ENCODE measurements around the gene SYCE1L.
"Not testable (repeated sequence)": the region's sequence is repeated elsewhere in the genome, so short reads cannot be mapped to it uniquely, and the experiment has no call there.

Gene SYCE1L

DNA sequence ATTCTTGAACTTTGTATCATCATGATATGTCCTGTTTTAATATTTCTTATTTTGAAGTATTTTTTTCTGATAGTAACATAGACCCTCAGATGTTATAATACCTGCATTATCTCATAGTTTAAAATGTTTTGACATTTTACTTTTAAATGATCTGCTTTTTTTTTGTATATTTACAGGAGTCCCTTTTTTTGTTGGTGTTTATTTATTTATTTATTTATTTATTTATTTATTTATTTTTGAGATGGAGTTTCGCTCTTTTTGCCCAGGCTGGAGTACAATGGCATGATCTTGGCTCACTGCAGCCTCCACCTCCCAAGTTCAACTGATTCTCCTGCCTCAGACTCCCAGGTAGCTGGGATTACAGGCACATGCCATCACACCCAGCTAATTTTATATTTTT, 12.9 kb upstream of the SYCE1L start:
- H3K79me1 ChIP-seq (ENCODE audit: low read depth, low read length); H3K14ac ChIP-seq (ENCODE audit: low read length); H3K27ac ChIP-seq (replicated peaks; ENCODE audit: low read length); DNase-seq (ENCODE audit: low spot score); H3K18ac ChIP-seq (ENCODE audit: low read length); H2BK5ac ChIP-seq (ENCODE audit: low read length); H3K27me3 ChIP-seq (ENCODE audit: control insufficient read depth in 3 of 3, insufficient read depth in 3 of 3, low read depth in 1 of 3, low read length in 3 of 3); H2BK12ac ChIP-seq (ENCODE audit: low read length); H3K9ac ChIP-seq (ENCODE audit: low read depth, low read length, poor library complexity); H2BK15ac ChIP-seq (ENCODE audit: low read length); H3K4ac ChIP-seq (ENCODE audit: low read length); H4K8ac ChIP-seq (ENCODE audit: low read depth, low read length); H2AK5ac ChIP-seq (ENCODE audit: low read depth, low read length); H3K4me1 ChIP-seq (ENCODE audit: control insufficient read depth in 2 of 2, insufficient read depth in 1 of 2, low read depth in 1 of 2, low read length in 2 of 2); H3K36me3 ChIP-seq (replicated peaks in 1 of 2; ENCODE audit: control insufficient read depth in 2 of 2, insufficient read depth in 2 of 2, low read length in 2 of 2); H3K4me2 ChIP-seq (ENCODE audit: insufficient read depth, low read length, poor library complexity, severe bottlenecking); H4K91ac ChIP-seq (ENCODE audit: low read depth, low read length, poor library complexity); H3K23ac ChIP-seq (ENCODE audit: low read depth, low read length, poor library complexity); H2AFZ ChIP-seq (ENCODE audit: low read length); H2BK120ac ChIP-seq (ENCODE audit: low read depth, low read length); H3K9me3 ChIP-seq (replicated peaks in 1 of 2; ENCODE audit: control insufficient read depth in 2 of 2, insufficient read depth in 1 of 2, low read depth in 1 of 2, low read length in 2 of 2); H3K4me3 ChIP-seq (ENCODE audit: low read length in 2 of 2): not testable (repeated sequence)
- WGBS, 2 donors (ENCODE audit: extremely low coverage in 2 of 2, insufficient read length in 2 of 2, insufficient replicate concordance in 1 of 2), result no CpG with 5 or more reads among the region's 1 CpG

DNA sequence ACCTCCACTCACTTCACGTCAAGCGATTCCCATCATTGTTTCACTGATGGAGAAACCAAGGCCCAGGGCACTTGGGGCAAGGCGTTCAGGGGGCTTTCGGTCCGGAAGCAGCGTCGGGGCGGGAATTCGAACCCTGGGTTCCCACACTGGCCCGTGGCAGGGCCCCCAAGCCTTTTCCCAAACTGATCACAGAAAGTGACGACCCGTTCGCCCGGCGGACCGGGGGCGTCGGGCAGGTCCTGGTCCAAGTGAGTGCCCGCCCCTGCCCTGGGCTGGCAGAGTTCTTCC, 9.1 kb upstream of the SYCE1L start:
- Histone ChIP-seq H3K27me3 (ENCODE audit: control insufficient read depth in 3 of 3, insufficient read depth in 3 of 3, low read depth in 1 of 3, low read length in 3 of 3) (no peaks in the 10 kb centered on the region), H2BK12ac (ENCODE audit: low read length) (no peak overlapping the region)

DNA sequence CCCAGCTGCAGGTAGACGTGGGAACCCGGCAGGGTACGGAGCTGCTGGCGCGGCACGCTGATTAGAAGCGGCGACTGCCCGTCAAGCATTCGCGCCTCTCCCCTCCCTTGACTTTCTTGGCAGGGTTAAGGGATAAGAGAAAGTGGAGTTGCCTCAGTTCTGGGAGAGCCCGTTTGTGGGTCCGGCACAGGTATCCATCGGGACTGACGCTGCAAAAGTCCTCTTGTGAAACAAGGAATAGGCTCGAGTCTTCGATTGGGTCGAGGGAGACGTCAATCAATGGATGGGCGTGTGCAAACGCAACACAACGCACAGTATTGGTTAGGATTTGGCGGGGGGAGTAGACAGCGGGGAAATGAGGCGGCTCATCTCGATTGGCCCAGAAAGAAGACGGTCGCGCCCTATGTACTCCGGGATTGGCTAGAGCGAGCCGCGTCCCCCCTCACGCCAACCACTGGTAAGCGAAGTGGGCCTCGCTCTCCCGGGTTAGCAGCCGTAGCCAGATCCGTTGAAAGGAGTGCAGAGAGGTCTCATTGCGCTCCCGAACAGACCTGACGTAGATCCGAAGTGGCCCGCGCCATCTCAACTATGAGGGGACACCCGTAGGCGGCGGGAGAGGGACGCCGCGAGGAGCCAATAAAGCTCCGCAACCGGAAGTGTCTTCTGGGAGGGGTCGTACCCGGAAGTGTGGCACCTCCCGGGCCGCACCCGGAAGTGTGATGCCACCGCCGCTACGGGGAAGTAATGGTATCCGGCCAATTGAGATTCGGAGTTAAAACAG, 8.5 kb upstream of the SYCE1L start, which contains the start of gene MON1B:
Gene MON1B (plus strand): TSS at position 713 of the 781 bp plus-strand sequence. CDS start 296 bp downstream, outside the sequence.
- Histone ChIP-seq H4K91ac (ENCODE audit: low read depth, low read length, poor library complexity) (no peak within 1 kb of the TSS), H3K18ac (ENCODE audit: low read length) (peak within 1 kb of the TSS; percentile 98), H3K23ac (ENCODE audit: low read depth, low read length, poor library complexity) (peak within 1 kb of the TSS; percentile 95), H2BK15ac (ENCODE audit: low read length) (peak within 1 kb of the TSS; percentile 75), H2BK120ac (ENCODE audit: low read depth, low read length) (no peak within 1 kb of the TSS), H3K4me1 (ENCODE audit: control insufficient read depth in 2 of 2, insufficient read depth in 1 of 2, low read depth in 1 of 2, low read length in 2 of 2) (peaks cover 0 to 3% of the 10 kb centered on the region in 2 donors), H2AK5ac (ENCODE audit: low read depth, low read length) (no peak within 1 kb of the TSS), H3K4me2 (ENCODE audit: insufficient read depth, low read length, poor library complexity, severe bottlenecking) (peak within 1 kb of the TSS; percentile 68), H3K4me3 (ENCODE audit: low read length in 2 of 2) (peak within 1 kb of the TSS; percentile 92 to 98), H3K27ac (replicated peaks; ENCODE audit: low read length) (peak within 1 kb of the TSS; percentile 99), H3K4ac (ENCODE audit: low read length) (no peak within 1 kb of the TSS), H4K8ac (ENCODE audit: low read depth, low read length) (no peak within 1 kb of the TSS), H2BK5ac (ENCODE audit: low read length) (no peak within 1 kb of the TSS), H3K79me1 (ENCODE audit: low read depth, low read length) (peaks cover 9% of the 10 kb centered on the region), H3K27me3 (ENCODE audit: control insufficient read depth in 3 of 3, insufficient read depth in 3 of 3, low read depth in 1 of 3, low read length in 3 of 3) (no peaks in the 10 kb centered on the region), H3K9me3 (replicated peaks in 1 of 2; ENCODE audit: control insufficient read depth in 2 of 2, insufficient read depth in 1 of 2, low read depth in 1 of 2, low read length in 2 of 2) (no peaks in the 10 kb centered on the region), H3K9ac (ENCODE audit: low read depth, low read length, poor library complexity) (peak within 1 kb of the TSS; percentile 96), H3K14ac (ENCODE audit: low read length) (peak within 1 kb of the TSS; percentile 94), H2BK12ac (ENCODE audit: low read length) (no peak within 1 kb of the TSS), H3K36me3 (replicated peaks in 1 of 2; ENCODE audit: control insufficient read depth in 2 of 2, insufficient read depth in 2 of 2, low read length in 2 of 2) (peaks cover 13 to 28% of the 10 kb centered on the region in 2 donors), H2AFZ (ENCODE audit: low read length) (peak within 1 kb of the TSS; percentile 100)
- no CpG with 5 or more reads among the region's 63 CpGs for WGBS, 2 donors (ENCODE audit: extremely low coverage in 2 of 2, insufficient read length in 2 of 2, insufficient replicate concordance in 1 of 2)
- DNase-seq (ENCODE audit: low spot score), result peak; percentile 97

More for the DNA sequence above, 9.1 kb upstream of the SYCE1L start:
- no peak overlapping the region for H2BK120ac ChIP-seq (ENCODE audit: low read depth, low read length)
- peak overlapping the region; percentile 56 for H3K4me2 ChIP-seq (ENCODE audit: insufficient read depth, low read length, poor library complexity, severe bottlenecking)
- H3K79me1 ChIP-seq (ENCODE audit: low read depth, low read length), result peaks cover 7% of the 10 kb centered on the region
- peak overlapping the region; percentile 75 for H2BK15ac ChIP-seq (ENCODE audit: low read length)
- H3K27ac ChIP-seq (replicated peaks; ENCODE audit: low read length), result peak overlapping the region; percentile 89
- H3K14ac ChIP-seq (ENCODE audit: low read length), result peak overlapping the region; percentile 94
- H4K8ac ChIP-seq (ENCODE audit: low read depth, low read length), result no peak overlapping the region
- peaks cover 0 to 3% of the 10 kb centered on the region in 2 donors for H3K4me1 ChIP-seq (ENCODE audit: control insufficient read depth in 2 of 2, insufficient read depth in 1 of 2, low read depth in 1 of 2, low read length in 2 of 2)
- no peak overlapping the region for H2AK5ac ChIP-seq (ENCODE audit: low read depth, low read length)
- H3K36me3 ChIP-seq (replicated peaks in 1 of 2; ENCODE audit: control insufficient read depth in 2 of 2, insufficient read depth in 2 of 2, low read length in 2 of 2), result peaks cover 8 to 22% of the 10 kb centered on the region in 2 donors
- H3K9me3 ChIP-seq (replicated peaks in 1 of 2; ENCODE audit: control insufficient read depth in 2 of 2, insufficient read depth in 1 of 2, low read depth in 1 of 2, low read length in 2 of 2), result no peaks in the 10 kb centered on the region
- no peak overlapping the region for H3K4ac ChIP-seq (ENCODE audit: low read length)
- H2AFZ ChIP-seq (ENCODE audit: low read length), result peak overlapping the region; percentile 100
- no CpG with 5 or more reads among the region's 19 CpGs for WGBS, 2 donors (ENCODE audit: extremely low coverage in 2 of 2, insufficient read length in 2 of 2, insufficient replicate concordance in 1 of 2)
- no peak overlapping the region for H4K91ac ChIP-seq (ENCODE audit: low read depth, low read length, poor library complexity)
- peak overlapping the region; percentile 96 for H3K9ac ChIP-seq (ENCODE audit: low read depth, low read length, poor library complexity)
- peak overlapping the region; percentile 92 to 98 for H3K4me3 ChIP-seq (ENCODE audit: low read length in 2 of 2)
- peak overlapping the region; percentile 87 for H3K23ac ChIP-seq (ENCODE audit: low read depth, low read length, poor library complexity)
- H3K18ac ChIP-seq (ENCODE audit: low read length), result peak overlapping the region; percentile 98
- DNase-seq (ENCODE audit: low spot score), result no peak
- H2BK5ac ChIP-seq (ENCODE audit: low read length), result no peak overlapping the region

DNA sequence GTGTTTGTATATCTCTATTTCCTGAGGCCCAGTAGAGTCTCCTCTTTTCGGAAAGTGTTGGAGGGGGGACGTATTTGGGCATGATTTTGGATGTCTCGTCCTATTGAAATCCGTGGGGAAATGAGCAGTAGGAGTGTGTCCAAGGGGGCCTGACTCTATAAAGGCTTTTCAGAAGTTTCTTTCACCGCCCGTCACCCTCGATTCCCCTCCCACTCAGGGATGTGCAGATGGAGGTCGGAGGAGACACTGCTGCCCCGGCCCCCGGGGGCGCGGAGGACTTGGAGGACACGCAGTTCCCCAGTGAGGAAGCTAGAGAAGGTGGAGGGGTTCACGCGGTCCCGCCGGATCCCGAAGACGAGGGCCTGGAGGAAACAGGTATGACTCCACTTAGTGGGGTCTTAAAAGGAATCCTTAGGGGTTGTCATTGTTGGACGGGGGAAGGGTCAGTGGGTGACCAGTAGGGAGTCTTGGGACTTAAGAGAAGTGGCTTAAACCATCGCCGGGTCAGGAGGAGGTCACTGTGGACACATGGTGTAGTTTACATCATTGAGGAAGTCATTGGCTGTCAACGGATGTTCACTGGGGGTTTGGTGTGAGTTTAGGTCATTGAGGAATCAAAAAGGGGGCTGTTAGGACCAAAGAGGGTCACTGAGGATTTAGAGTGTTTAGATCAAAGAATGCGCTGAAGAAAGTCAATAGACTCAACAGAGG, 7.8 kb upstream of the SYCE1L start:
- Histone ChIP-seq H3K9ac (ENCODE audit: low read depth, low read length, poor library complexity) (peak overlapping the region; percentile 50), H3K36me3 (replicated peaks in 1 of 2; ENCODE audit: control insufficient read depth in 2 of 2, insufficient read depth in 2 of 2, low read length in 2 of 2) (peaks cover 17 to 34% of the 10 kb centered on the region in 2 donors), H3K4me1 (ENCODE audit: control insufficient read depth in 2 of 2, insufficient read depth in 1 of 2, low read depth in 1 of 2, low read length in 2 of 2) (peaks cover 0 to 3% of the 10 kb centered on the region in 2 donors), H2BK120ac (ENCODE audit: low read depth, low read length) (no peak overlapping the region), H4K8ac (ENCODE audit: low read depth, low read length) (no peak overlapping the region), H3K9me3 (replicated peaks in 1 of 2; ENCODE audit: control insufficient read depth in 2 of 2, insufficient read depth in 1 of 2, low read depth in 1 of 2, low read length in 2 of 2) (no peaks in the 10 kb centered on the region), H3K27ac (replicated peaks; ENCODE audit: low read length) (peak overlapping the region; percentile 99), H4K91ac (ENCODE audit: low read depth, low read length, poor library complexity) (no peak overlapping the region), H3K4me2 (ENCODE audit: insufficient read depth, low read length, poor library complexity, severe bottlenecking) (peak overlapping the region; percentile 68), H2BK15ac (ENCODE audit: low read length) (no peak overlapping the region), H3K4me3 (ENCODE audit: low read length in 2 of 2) (peak overlapping the region; percentile 88 to 92), H2BK5ac (ENCODE audit: low read length) (no peak overlapping the region), H3K18ac (ENCODE audit: low read length) (no peak overlapping the region), H2BK12ac (ENCODE audit: low read length) (no peak overlapping the region), H3K23ac (ENCODE audit: low read depth, low read length, poor library complexity) (no peak overlapping the region), H3K79me1 (ENCODE audit: low read depth, low read length) (peaks cover 9% of the 10 kb centered on the region), H3K4ac (ENCODE audit: low read length) (no peak overlapping the region), H2AFZ (ENCODE audit: low read length) (peak overlapping the region; percentile 100), H3K14ac (ENCODE audit: low read length) (no peak overlapping the region), H3K27me3 (ENCODE audit: control insufficient read depth in 3 of 3, insufficient read depth in 3 of 3, low read depth in 1 of 3, low read length in 3 of 3) (no peaks in the 10 kb centered on the region), H2AK5ac (ENCODE audit: low read depth, low read length) (no peak overlapping the region)
- WGBS, 2 donors (ENCODE audit: extremely low coverage in 2 of 2, insufficient read length in 2 of 2, insufficient replicate concordance in 1 of 2), result no CpG with 5 or more reads among the region's 24 CpGs
- no peak for DNase-seq (ENCODE audit: low spot score)
